IMR-90 (cell line): Measurements from ENCODE around the gene BLOC1S2. TPM values are rescaled to one million over a fixed set of nuclear protein-coding genes. Genes with fewer than 3 reads are reported as not detected.

Source experiments
- ATAC-seq: fragments of 200-7000 bp; cut with Tn5 transposase; 2 replicates; pipeline ENCODE4 v1.9.1; 2020; ENCODE audit warnings: low read depth, mild to moderate bottlenecking, moderate library complexity
- BruUV-seq: library from RNA; stranded (reverse); fragments of 400-500 nt; replicated peaks from 2 replicates; lab custom pipeline; 2021; lab: Mats Ljungman, UMichigan
- CTCF ChIA-PET: fragments of 300-600 bp; formaldehyde crosslinking; extraction: SDS; loops from one replicate; lab custom pipeline; 2021; ENCODE audit warnings: antibody characterized with exemption; lab: Yijun Ruan, JAX
- POLR2A ChIA-PET: fragments of 300-600 bp; sonication (Branson Sonifier 250); formaldehyde crosslinking; loops from one replicate; lab custom pipeline; 2022; ENCODE audit warnings: antibody characterized with exemption; ENCODE audit not compliant: unreplicated experiment; lab: Charles Lee
- DNase-seq: peaks from one replicate; pipeline ENCODE4 v3.0.0; 2013
- H2AFZ ChIP-seq: replicated peaks from 2 replicates; pipeline ENCODE3; 2013; ENCODE audit warnings: low read length, mild to moderate bottlenecking; ENCODE audit not compliant: poor library complexity
- H2AK5ac ChIP-seq: 2 replicates; pipeline ENCODE4 v1.6.1; 2013; ENCODE audit warnings: low read depth, low read length, inconsistent platforms
- H2AK9ac ChIP-seq: replicated peaks from 2 replicates; pipeline ENCODE3; 2013; ENCODE audit warnings: mild to moderate bottlenecking, low read depth, low read length, moderate library complexity; ENCODE audit not compliant: poor library complexity
- H2BK120ac ChIP-seq: 2 replicates; pipeline ENCODE4 v1.6.1; 2013; ENCODE audit warnings: low read depth, low read length, inconsistent platforms
- H2BK15ac ChIP-seq: 3 replicates; pipeline ENCODE4 v1.6.1; 2013; ENCODE audit warnings: low read depth, low read length, inconsistent platforms
- H2BK20ac ChIP-seq: 2 replicates; pipeline ENCODE4 v1.6.1; 2013; ENCODE audit warnings: low read depth, mild to moderate bottlenecking, inconsistent platforms, low read length, moderate library complexity
- H2BK5ac ChIP-seq: 2 replicates; pipeline ENCODE4 v1.6.1; 2013; ENCODE audit warnings: mild to moderate bottlenecking, low read depth, low read length, inconsistent platforms; ENCODE audit not compliant: poor library complexity, severe bottlenecking
- H3K14ac ChIP-seq: replicated peaks from 2 replicates; pipeline ENCODE4 v1.6.1; 2013; ENCODE audit warnings: low read depth, low read length, inconsistent platforms
- H3K18ac ChIP-seq: 2 replicates; pipeline ENCODE4 v1.6.1; 2013; ENCODE audit warnings: low read depth, low read length, control low read depth
- H3K23ac ChIP-seq: 2 replicates; pipeline ENCODE4 v1.6.1; 2013; ENCODE audit warnings: low read depth, low read length, inconsistent platforms
- H3K27ac ChIP-seq: 2 replicates; pipeline ENCODE4 v1.5.1; 2013; ENCODE audit warnings: mild to moderate bottlenecking, control low read depth, low read length; ENCODE audit not compliant: insufficient read depth
- H3K27me3 ChIP-seq: 2 replicates; pipeline ENCODE4 v1.6.1; 2013; ENCODE audit warnings: low read length; ENCODE audit not compliant: control insufficient read depth, insufficient read depth
- H3K36me3 ChIP-seq: 2 replicates; pipeline ENCODE4 v1.6.1; 2013; ENCODE audit warnings: low read length, mixed read lengths; ENCODE audit not compliant: control insufficient read depth, insufficient read depth
- H3K4ac ChIP-seq: 2 replicates; pipeline ENCODE4 v1.6.1; 2013; ENCODE audit warnings: low read depth, low read length, inconsistent platforms
- H3K4me1 ChIP-seq: 2 replicates; pipeline ENCODE4 v1.6.1; 2013; ENCODE audit warnings: low read length, mixed read lengths; ENCODE audit not compliant: control insufficient read depth, insufficient read depth
- H3K4me2 ChIP-seq: 2 replicates; pipeline ENCODE4 v1.6.1; 2013; ENCODE audit warnings: low read depth, mild to moderate bottlenecking, control low read depth, low read length, moderate library complexity
- H3K4me3 ChIP-seq: 2 replicates; pipeline ENCODE4 v1.5.1; 2013; ENCODE audit warnings: low read depth, mild to moderate bottlenecking, control low read depth, low read length, moderate library complexity; ENCODE audit not compliant: insufficient read depth
- H3K56ac ChIP-seq: 2 replicates; pipeline ENCODE4 v1.6.1; 2013; ENCODE audit warnings: low read length, inconsistent platforms; ENCODE audit not compliant: insufficient read depth; ENCODE audit errors: extremely low read depth
- H3K79me1 ChIP-seq, 2 experiments: 2 replicates each; pipeline ENCODE4 v1.6.1; 2013; ENCODE audit warnings: low read length in 2 of 2, inconsistent platforms in 1 of 2, low read depth in 1 of 2
- H3K9ac ChIP-seq: 2 replicates; pipeline ENCODE4 v1.6.1; 2013; ENCODE audit warnings: low read depth, low read length, control low read depth
- H3K9me1 ChIP-seq: 2 replicates; pipeline ENCODE4 v1.6.1; 2013; ENCODE audit warnings: low read length, inconsistent platforms; ENCODE audit not compliant: insufficient read depth
- H3K9me3 ChIP-seq: 2 replicates; pipeline ENCODE4 v1.6.1; 2013; ENCODE audit warnings: low read length; ENCODE audit not compliant: control insufficient read depth, insufficient read depth
- H4K20me1 ChIP-seq: 2 replicates; pipeline ENCODE4 v1.6.1; 2013; ENCODE audit warnings: low read length, inconsistent platforms; ENCODE audit not compliant: insufficient read depth
- H4K5ac ChIP-seq: 2 replicates; pipeline ENCODE4 v1.6.1; 2013; ENCODE audit warnings: mild to moderate bottlenecking, low read depth, low read length, control low read depth
- H4K8ac ChIP-seq, 2 experiments: 2 replicates each; pipeline ENCODE4 v1.6.1; 2013; ENCODE audit warnings: low read depth in 2 of 2, low read length in 2 of 2, control low read depth in 1 of 2, inconsistent platforms in 1 of 2
- H4K91ac ChIP-seq: 2 replicates; pipeline ENCODE4 v1.6.1; 2013; ENCODE audit warnings: low read depth, low read length, inconsistent platforms; ENCODE audit not compliant: insufficient read depth
- CEBPB ChIP-seq: IDR thresholded peaks from 2 replicates; pipeline ENCODE4 v1.6.1; 2012; ENCODE audit warnings: low read depth, low read length, improper control_type of control experiment
- MAZ ChIP-seq: IDR thresholded peaks from 2 replicates; pipeline ENCODE4 v1.6.1; 2012; ENCODE audit warnings: low read depth, mild to moderate bottlenecking, low read length, improper control_type of control experiment, moderate library complexity, borderline replicate concordance
- MXI1 ChIP-seq: IDR thresholded peaks from 2 replicates; pipeline ENCODE4 v1.6.1; 2012; ENCODE audit warnings: low read depth, mild to moderate bottlenecking, low read length, moderate library complexity, borderline replicate concordance
- RAD21 ChIP-seq: IDR thresholded peaks from 2 replicates; pipeline ENCODE4 v1.6.1; 2012; ENCODE audit warnings: low read length, improper control_type of control experiment
- RFX5 ChIP-seq: IDR thresholded peaks from 2 replicates; pipeline ENCODE4 v1.8.0; 2012; ENCODE audit warnings: low read depth, mild to moderate bottlenecking, low read length, moderate library complexity
- USF2 ChIP-seq: fragments of 150-350 bp; IDR thresholded peaks from 2 replicates; pipeline ENCODE4 v1.6.1; 2017; ENCODE audit warnings: mild to moderate bottlenecking, antibody characterized with exemption, low read length, low read depth
- WGBS, 2 experiments: methylation state at CpG; one replicate each; pipeline versions ENCODE4 v1.1.5 to v1.1.7; 2013; ENCODE audit warnings: missing lambda C conversion rate in 2 of 2; ENCODE audit not compliant: insufficient read length in 1 of 2; ENCODE audit errors: extremely low coverage in 2 of 2; 5-methylcytosine and 5-hydroxymethylcytosine counted together
- dilution Hi-C: fragments of 300-500 bp; cut with HindIII; formaldehyde crosslinking; loops from one replicate; pipeline ENCODE4 v1.14.3; 2018; ENCODE audit warnings: low sequenced_read_pairs; ENCODE audit not compliant: unreplicated experiment
- in situ Hi-C: fragments of 300-500 bp; cut with MboI; formaldehyde crosslinking; loops from 3 replicates; pipeline ENCODE4 v1.14.3; 2019; ENCODE audit warnings: low sequenced_read_pairs, inconsistent platforms, mixed read lengths
- intact Hi-C: fragments of 100-400 bp; cut with micrococcal nuclease; formaldehyde crosslinking; loops from 2 replicates; pipeline ENCODE4 v1.10.0; 2022
- polyA plus RNA-seq, 3 experiments: library from polyadenylated mRNA; depleted of rRNA; stranded (reverse); fragments of >200 nt; gene quantifications; 2 replicates each; pipeline ENCODE4 v1.2.3, GENCODE V29; 2012; ENCODE audit warnings: low replicate concordance in 1 of 3
- total RNA-seq: library from RNA; depleted of rRNA; stranded (reverse); fragments of >200 nt; gene quantifications from 2 replicates; pipeline ENCODE4 v1.2.3, GENCODE V29; 2012

Gene BLOC1S2
- total and polyA plus RNA-seq, 2 of the 4 experiments (the other 2 are of a cell fraction) = 26.0 to 28.9 TPM

DNA sequence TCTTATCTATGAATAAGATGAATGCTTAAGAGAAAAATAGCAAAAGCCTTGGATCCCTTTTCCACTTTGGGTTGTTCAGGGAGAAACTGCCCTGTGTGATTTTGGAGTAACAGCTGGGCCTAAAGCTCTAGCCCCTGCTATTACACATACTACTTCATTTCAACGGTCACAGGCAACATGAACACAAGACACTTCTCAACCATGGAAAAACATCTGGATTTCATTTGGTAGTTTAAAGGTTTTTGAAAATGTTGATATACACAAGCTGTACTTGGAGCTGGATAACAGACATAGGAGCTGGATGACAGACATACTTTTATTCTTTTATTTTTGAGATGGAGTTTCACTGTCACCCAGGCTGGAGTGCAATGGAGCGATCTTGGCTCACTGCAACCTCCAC is 54.4 kb downstream of the BLOC1S2 start:
- no peaks in the 10 kb centered on the region for H3K9me3 ChIP-seq
- TF ChIP-seq CEBPB (no peak), MAZ (no peak), RFX5 (no peak), RAD21 (no peak), USF2 (no peak), MXI1 (no peak)
- H4K91ac ChIP-seq = no peak overlapping the region
- H3K9me1 ChIP-seq = no peaks in the 10 kb centered on the region
- H2BK15ac ChIP-seq = no peak overlapping the region
- no peak overlapping the region for H4K5ac ChIP-seq
- H3K14ac ChIP-seq = no peak overlapping the region
- no peaks in the 10 kb centered on the region for H3K4me1 ChIP-seq
- H3K56ac ChIP-seq = no peak overlapping the region
- dilution Hi-C loops = no loop called here
- WGBS, 2 experiments = no CpG with 5 or more reads among the region's 2 CpGs
- peak; percentile 40 for DNase-seq
- H2BK120ac ChIP-seq = no peak overlapping the region
- H4K8ac ChIP-seq = no peak overlapping the region
- no TSS peak for BruUV-seq
- no peak overlapping the region for H2BK5ac ChIP-seq
- no peak for ATAC-seq
- no peak overlapping the region for H3K18ac ChIP-seq
- peaks cover 19% of the 10 kb centered on the region for H3K36me3 ChIP-seq
- peaks cover 0 to 31% of the 10 kb centered on the region in 2 experiments; a peak in 3 of 4 replicates for H3K79me1 ChIP-seq
- H2AK5ac ChIP-seq = no peak overlapping the region
- in situ Hi-C loops = no loop called here
- H2AK9ac ChIP-seq = no peak overlapping the region
- ChIA-PET CTCF (interaction anchor here (1.2 to 1.3 kb wide), 2 partner anchors 8 to 387 kb away, joined by 4 read pairs; no protein-coding TSS in a partner anchor), POLR2A (interaction anchor here (0.6 kb wide), 1 partner anchor 12 kb away, joined by 3 read pairs; no protein-coding TSS in a partner anchor)
- H2AFZ ChIP-seq = no peak overlapping the region
- no peak overlapping the region for H3K27ac ChIP-seq
- no peak overlapping the region for H3K4me2 ChIP-seq
- H3K4ac ChIP-seq = no peak overlapping the region
- H4K20me1 ChIP-seq = peaks cover 5% of the 10 kb centered on the region; the same call in 1 of the 2 replicates
- no peaks in the 10 kb centered on the region for H3K27me3 ChIP-seq
- no peak overlapping the region for H2BK20ac ChIP-seq
- H3K9ac ChIP-seq = no peak overlapping the region
- H3K4me3 ChIP-seq = no peak overlapping the region
- no peak overlapping the region for H3K23ac ChIP-seq
- intact Hi-C loops = no loop called here
